Stomach (tissue), 4 donors: ENCODE measurements around the gene RELB.

Source experiments
- POLR2A ChIP-seq, 4 donors: fragments of 450-650 bp; IDR thresholded peaks; one replicate each; pipeline ENCODE4 v1.6.1; 2016; ENCODE audit warnings: antibody characterized with exemption in 4 of 4, control low read depth in 2 of 4, mild to moderate bottlenecking in 1 of 4, moderate library complexity in 1 of 4
- POLR2AphosphoS5 ChIP-seq, 3 donors: sonication (generic); formaldehyde crosslinking; IDR thresholded peaks; one replicate each; pipeline ENCODE4 v1.6.1; 2016; ENCODE audit warnings: antibody characterized with exemption in 3 of 3
- TF ChIP-seq, protein P1 (sequence below), 7 experiments: fragments of 450-650 bp in 4 of 7; fragments of 200-600 bp in 3 of 7; sonication (generic) in 3 of 7; IDR thresholded peaks; one replicate each; pipeline ENCODE4 v1.5.1; 2016 to 2019; ENCODE audit warnings: antibody characterized with exemption in 7 of 7, control low read depth in 2 of 7, mild to moderate bottlenecking in 1 of 7

DNA sequence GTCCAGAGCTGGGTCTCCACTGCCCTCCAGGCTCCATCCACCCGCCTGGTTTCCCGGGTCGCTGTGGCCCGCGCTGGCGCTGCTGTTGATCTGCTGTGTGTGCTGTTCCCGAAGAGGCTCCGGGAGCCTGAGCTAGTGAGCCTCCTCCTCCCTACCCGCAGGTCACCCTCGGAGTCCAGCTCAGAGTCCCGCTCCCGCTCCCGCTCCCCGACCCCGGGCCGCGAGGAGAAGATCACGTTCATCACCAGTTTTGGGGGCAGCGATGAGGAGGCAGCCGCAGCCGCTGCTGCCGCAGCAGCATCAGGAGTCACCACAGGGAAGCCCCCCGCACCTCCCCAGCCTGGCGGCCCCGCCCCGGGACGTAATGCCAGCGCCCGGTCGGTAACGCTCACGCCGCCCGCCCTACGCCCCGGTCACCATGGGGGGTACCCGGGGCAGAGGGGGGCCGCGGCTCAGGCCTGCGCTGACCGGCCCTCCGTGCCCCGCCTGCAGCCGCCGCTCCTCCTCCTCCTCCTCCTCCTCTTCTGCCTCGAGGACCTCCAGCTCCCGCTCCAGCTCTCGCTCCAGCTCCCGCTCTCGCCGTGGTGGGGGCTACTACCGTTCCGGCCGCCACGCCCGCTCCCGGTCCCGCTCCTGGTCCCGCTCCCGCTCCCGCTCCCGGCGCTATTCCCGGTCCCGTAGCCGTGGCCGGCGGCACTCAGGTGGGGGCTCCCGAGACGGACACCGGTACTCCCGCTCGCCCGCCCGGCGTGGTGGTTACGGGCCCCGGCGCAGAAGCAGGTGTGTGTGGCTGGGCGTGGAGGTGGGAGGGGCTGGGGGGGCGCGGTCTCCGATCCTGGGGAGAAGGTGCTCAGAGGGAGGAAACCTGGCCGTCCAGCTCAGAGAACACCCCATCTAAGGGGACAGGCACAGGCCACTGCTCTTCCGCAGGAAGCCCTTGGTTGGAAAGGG, 62.9 kb downstream of the RELB start:
- TF ChIP-seq, protein P1, sequence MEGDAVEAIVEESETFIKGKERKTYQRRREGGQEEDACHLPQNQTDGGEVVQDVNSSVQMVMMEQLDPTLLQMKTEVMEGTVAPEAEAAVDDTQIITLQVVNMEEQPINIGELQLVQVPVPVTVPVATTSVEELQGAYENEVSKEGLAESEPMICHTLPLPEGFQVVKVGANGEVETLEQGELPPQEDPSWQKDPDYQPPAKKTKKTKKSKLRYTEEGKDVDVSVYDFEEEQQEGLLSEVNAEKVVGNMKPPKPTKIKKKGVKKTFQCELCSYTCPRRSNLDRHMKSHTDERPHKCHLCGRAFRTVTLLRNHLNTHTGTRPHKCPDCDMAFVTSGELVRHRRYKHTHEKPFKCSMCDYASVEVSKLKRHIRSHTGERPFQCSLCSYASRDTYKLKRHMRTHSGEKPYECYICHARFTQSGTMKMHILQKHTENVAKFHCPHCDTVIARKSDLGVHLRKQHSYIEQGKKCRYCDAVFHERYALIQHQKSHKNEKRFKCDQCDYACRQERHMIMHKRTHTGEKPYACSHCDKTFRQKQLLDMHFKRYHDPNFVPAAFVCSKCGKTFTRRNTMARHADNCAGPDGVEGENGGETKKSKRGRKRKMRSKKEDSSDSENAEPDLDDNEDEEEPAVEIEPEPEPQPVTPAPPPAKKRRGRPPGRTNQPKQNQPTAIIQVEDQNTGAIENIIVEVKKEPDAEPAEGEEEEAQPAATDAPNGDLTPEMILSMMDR (IDR thresholded peaks at IDR 0.05), result no peak
- no peak for TF ChIP-seq POLR2AphosphoS5 (IDR thresholded peaks at IDR 0.05)
- TF ChIP-seq POLR2A (IDR thresholded peaks at IDR 0.05), result no peak
